A549 (cell line): ENCODE data around the gene FBXO34. TPM values are rescaled to one million over a fixed set of nuclear protein-coding genes. Genes with fewer than 3 reads are reported as not detected.

Experiments used
- ATAC-seq, 2 experiments: fragments of 200-7000 bp in 1 of 2; fragments of >200 bp in 1 of 2; cut with Nextera tagmentation in 1 of 2; cut with Tn5 transposase in 1 of 2; 3 replicates each; pipeline versions ENCODE4 v1.8.0 to v1.9.1; 2018 to 2020; ENCODE audit warnings: mild to moderate bottlenecking in 1 of 2, moderate library complexity in 1 of 2
- CTCF ChIA-PET: fragments of 300-600 bp; sonication (Branson Sonifier 250); formaldehyde crosslinking; extraction: SDS; loops from one replicate; lab custom pipeline; 2021; ENCODE audit warnings: antibody characterized with exemption, inconsistent platforms; lab: Yijun Ruan, JAX
- POLR2A ChIA-PET: fragments of 350-600 bp; formaldehyde crosslinking; extraction: SDS; loops from one replicate; lab custom pipeline; 2021; ENCODE audit warnings: antibody characterized with exemption, inconsistent platforms; lab: Yijun Ruan, JAX
- DNase-seq, 2 experiments: peaks; one replicate each; pipeline versions ENCODE4 v3.0.0 to v3.0.0-alpha.2; 2011 to 2016; ENCODE audit warnings: low read depth in 1 of 2, low spot score in 1 of 2
- FAIRE-seq: peaks from 2 replicates; lab custom pipeline; 2011; peaks lifted over from hg19 to GRCh38; lab: Jason Lieb, UNC
- H3K27ac ChIP-seq, 2 experiments: fragments of >200 bp; sonication (Bioruptor Twin); formaldehyde crosslinking; 3 replicates each; pipeline ENCODE4 v1.5.1; 2016 to 2017
- H3K4me1 ChIP-seq: fragments of >200 bp; sonication (Bioruptor Twin); formaldehyde crosslinking; 3 replicates; pipeline ENCODE4 v1.6.1; 2016
- H3K4me2 ChIP-seq: fragments of >200 bp; sonication (Bioruptor Twin); formaldehyde crosslinking; 3 replicates; pipeline ENCODE4 v1.6.1; 2016
- H3K4me3 ChIP-seq: fragments of >200 bp; sonication (Bioruptor Twin); formaldehyde crosslinking; 3 replicates; pipeline ENCODE4 v1.5.1; 2016
- H3K9me3 ChIP-seq: fragments of >200 bp; sonication (Bioruptor Twin); formaldehyde crosslinking; 3 replicates; pipeline ENCODE4 v1.6.1; 2016
- BHLHE40 ChIP-seq: IDR thresholded peaks from 2 replicates; pipeline ENCODE4 v1.6.1; 2012; ENCODE audit warnings: low read depth, low read length, inconsistent platforms
- CBX8 ChIP-seq: fragments of 200-600 bp; sonication (generic); IDR thresholded peaks from 2 replicates; pipeline ENCODE4 v1.6.1; 2016
- FOSB ChIP-seq: fragments of 250-450 bp; sonication (Bioruptor Pico); IDR thresholded peaks from 2 replicates; pipeline ENCODE4 v1.5.0; 2020; ENCODE audit warnings: mild to moderate bottlenecking, moderate library complexity
- FOSL2 ChIP-seq, 2 experiments: fragments of 450-650 bp in 1 of 2; fragments of >200 bp in 1 of 2; sonication (Bioruptor Twin) in 1 of 2; formaldehyde crosslinking; IDR thresholded peaks; 2 replicates each; pipeline versions ENCODE4 v1.5.0 to v1.6.1; 2016 to 2020; ENCODE audit warnings: mild to moderate bottlenecking in 1 of 2, moderate library complexity in 1 of 2
- FOXS1 ChIP-seq: fragments of 250-450 bp; sonication (Bioruptor Pico); IDR thresholded peaks from 2 replicates; pipeline ENCODE4 v1.5.0; 2020; ENCODE audit warnings: mild to moderate bottlenecking, moderate library complexity
- HDAC2 ChIP-seq: fragments of 200-600 bp; sonication (generic); IDR thresholded peaks from 2 replicates; pipeline ENCODE4 v1.6.1; 2016
- HEYL ChIP-seq: fragments of 250-450 bp; sonication (Bioruptor Pico); IDR thresholded peaks from 2 replicates; pipeline ENCODE4 v1.8.0; 2021; ENCODE audit warnings: mild to moderate bottlenecking, moderate library complexity
- HMGXB4 ChIP-seq: fragments of 250-450 bp; sonication (Bioruptor Pico); IDR thresholded peaks from 2 replicates; pipeline ENCODE4 v1.5.0; 2021; ENCODE audit warnings: mild to moderate bottlenecking, moderate library complexity, borderline replicate concordance
- JUN ChIP-seq, 2 experiments: fragments of >200 bp; sonication (Bioruptor Twin); formaldehyde crosslinking; IDR thresholded peaks; 2 replicates in 1 of 2; 3 replicates in 1 of 2; pipeline ENCODE4 v1.6.1; 2016 to 2017
- MAFK ChIP-seq: fragments of 450-650 bp; IDR thresholded peaks from 2 replicates; pipeline ENCODE4 v1.6.1; 2014; ENCODE audit not compliant: partially characterized antibody
- MAX ChIP-seq: IDR thresholded peaks from 2 replicates; pipeline ENCODE4 v1.6.1; 2012
- NR3C1 ChIP-seq: fragments of >200 bp; sonication (Bioruptor Twin); formaldehyde crosslinking; IDR thresholded peaks from 3 replicates; pipeline ENCODE4 v1.6.1; 2017
- PBX3 ChIP-seq: IDR thresholded peaks from 2 replicates; pipeline ENCODE4 v1.6.1; 2012
- POLR2AphosphoS2 ChIP-seq: conservative IDR thresholded peaks from 2 replicates; pipeline ENCODE4 v1.6.1; 2012; ENCODE audit warnings: low read length, improper control_type of control experiment, inconsistent platforms
- RARB ChIP-seq: fragments of 250-450 bp; sonication (Bioruptor Pico); IDR thresholded peaks from 2 replicates; pipeline ENCODE4 v1.8.0; 2021; ENCODE audit warnings: mild to moderate bottlenecking, moderate library complexity
- RCOR1 ChIP-seq: fragments of 150-350 bp; IDR thresholded peaks from 2 replicates; pipeline ENCODE4 v1.6.1; 2014; ENCODE audit warnings: antibody characterized with exemption, low read length, low read depth
- REST ChIP-seq: fragments of 200-600 bp; sonication (generic); IDR thresholded peaks from 2 replicates; pipeline ENCODE4 v1.6.1; 2016; ENCODE audit warnings: antibody characterized with exemption, mild to moderate bottlenecking, moderate library complexity
- SREBF2 ChIP-seq: fragments of 450-650 bp; IDR thresholded peaks from 2 replicates; pipeline ENCODE4 v1.6.1; 2014; ENCODE audit warnings: mild to moderate bottlenecking, moderate library complexity
- TFCP2L1 ChIP-seq: fragments of 250-450 bp; sonication (Bioruptor Pico); IDR thresholded peaks from 2 replicates; pipeline ENCODE4 v1.5.0; 2021; ENCODE audit warnings: mild to moderate bottlenecking
- TP53 ChIP-seq: fragments of 250-450 bp; sonication (Bioruptor Pico); IDR thresholded peaks from 2 replicates; pipeline ENCODE4 v1.5.0; 2021; ENCODE audit warnings: mild to moderate bottlenecking, moderate library complexity
- USF2 ChIP-seq: fragments of 450-650 bp; IDR thresholded peaks from 2 replicates; pipeline ENCODE4 v1.6.1; 2014; ENCODE audit warnings: antibody characterized with exemption
- ZFP36 ChIP-seq: fragments of 450-650 bp; IDR thresholded peaks from 2 replicates; pipeline ENCODE4 v1.6.1; 2014; ENCODE audit warnings: borderline replicate concordance; ENCODE audit not compliant: partially characterized antibody
- WGBS: methylation state at CpG from one replicate; pipeline ENCODE4 v1.1.6; 2017; ENCODE audit errors: missing lambda C conversion rate; 5-methylcytosine and 5-hydroxymethylcytosine counted together
- polyA plus RNA-seq, 4 experiments: library from polyadenylated mRNA; depleted of rRNA in 3 of 4; stranded (reverse); fragments of >200 nt; fragmentation: RNase III in 1 of 4; extraction: RNeasy Plus Mini Kit Qiagen cat#74134 plus additional on column Dnase treatment in 1 of 4; gene quantifications; 2 replicates in 3 of 4; 3 replicates in 1 of 4; pipeline ENCODE4 v1.2.3, GENCODE V29; 2011 to 2017

FBXO34 gene
- polyA plus RNA-seq, 2 of the 4 experiments (the other 2 are of a cell fraction): 15.4 to 28.0 TPM

- TF ChIP-seq FOSL2 (IDR thresholded peaks at IDR 0.05): no peak
- no peak for TF ChIP-seq FOSL2 (CRISPR knock-in tag; IDR thresholded peaks at IDR 0.05)
- no peak for TF ChIP-seq HDAC2
- TF ChIP-seq HMGXB4 (CRISPR knock-in tag): no peak
- TF ChIP-seq MAFK: no peak
- TF ChIP-seq POLR2AphosphoS2: no peak
- TF ChIP-seq FOXS1 (CRISPR knock-in tag): no peak
- TF ChIP-seq JUN (IDR thresholded peaks at IDR 0.05): no peak
- TF ChIP-seq MAX: no peak
- TF ChIP-seq NR3C1: no peak
These were observed 37.9 kb downstream of the FBXO34 start (continued) for GRCh38 chr14:55309154-55309553.

- no peaks in the 10 kb centered on the region for H3K4me1 ChIP-seq
- FAIRE-seq (no peak), DNase-seq (no peak)
- POLR2A ChIA-PET: no interaction called here
- H3K9me3 ChIP-seq: peaks cover 26% of the 10 kb centered on the region
- TF ChIP-seq TFCP2L1 (CRISPR knock-in tag) (no peak), REST (no peak), FOXS1 (CRISPR knock-in tag) (no peak), CBX8 (no peak), ZFP36 (no peak), HDAC2 (no peak), TP53 (CRISPR knock-in tag) (no peak), PBX3 (no peak), POLR2AphosphoS2 (no peak), FOSB (no peak), JUN (IDR thresholded peaks at IDR 0.05) (no peak), RCOR1 (no peak), HEYL (CRISPR knock-in tag) (no peak), RARB (no peak), USF2 (no peak), SREBF2 (no peak), MAX (no peak), BHLHE40 (no peak), NR3C1 (no peak)
- TF ChIP-seq, all 56 proteins: peak for 0
- no peak overlapping the region for H3K4me2 ChIP-seq
- no peak overlapping the region for H3K27ac ChIP-seq
- H3K4me3 ChIP-seq: no peak overlapping the region
- CTCF ChIA-PET: no interaction called here
- ATAC-seq: no peak
- WGBS: 96% methylated on average over 1 of the region's 1 CpG
These were observed 38.6 kb downstream of the FBXO34 start for GRCh38 chr14:55309761-55310365.
